ENCODE measurements around the gene GLRX3. TPM values are rescaled to one million over a fixed set of nuclear protein-coding genes. Genes with fewer than 3 reads are reported as not detected.

GLRX3 gene
- total and polyA plus RNA-seq, 10 of the 15 experiments (the other 5 are each of a cell fraction or from before 2014, with no cell fraction given): 94.7 to 209 (median 131) TPM

DNA sequence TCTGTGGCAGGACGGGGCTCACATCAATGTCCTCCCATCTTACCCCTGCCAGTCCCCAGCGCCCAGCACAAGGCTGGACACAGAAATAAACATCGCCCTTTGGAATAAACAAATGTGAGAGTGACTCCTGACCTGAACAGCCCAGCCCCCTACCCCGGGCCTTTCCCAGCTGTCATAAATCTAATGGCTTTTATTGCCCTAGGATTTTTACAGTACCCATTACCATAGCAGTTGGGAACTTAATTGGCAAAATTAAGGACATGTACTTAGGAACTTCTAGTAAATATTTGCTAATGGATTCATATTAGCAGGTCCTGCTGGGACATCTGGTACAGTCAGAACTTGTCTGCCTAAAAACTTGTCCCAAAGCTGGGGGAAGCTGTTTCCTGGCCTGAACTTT lies 76.6 kb downstream of the GLRX3 start:
- Histone ChIP-seq H3K4me2 (ENCODE audit: control insufficient read depth, insufficient read depth) (no peak overlapping the region), H2AFZ (ENCODE audit: control insufficient read depth, low read depth, low read length) (no peak overlapping the region), H3K36me3 (ENCODE audit: control insufficient read depth in 2 of 2, insufficient read depth in 2 of 2, low read length in 1 of 2) (no peaks in the 10 kb centered on the region), H3K27ac (ENCODE audit: control insufficient read depth, insufficient read depth) (no peak overlapping the region), H3K79me2 (ENCODE audit: control insufficient read depth, insufficient read depth, low read length) (no peaks in the 10 kb centered on the region), H3K4me1 (ENCODE audit: control insufficient read depth, insufficient read depth, low read length) (no peaks in the 10 kb centered on the region), H4K20me1 (ENCODE audit: control insufficient read depth, insufficient read depth) (no peaks in the 10 kb centered on the region), H3K9me3 (replicated peaks; ENCODE audit: control insufficient read depth, insufficient read depth, low read length) (no peaks in the 10 kb centered on the region; the same call in 2 of the 3 replicates), H3K4me3 (no peak overlapping the region), H3K9ac (ENCODE audit: control insufficient read depth, insufficient read depth, low read length) (no peak overlapping the region), H3K27me3 (replicated peaks in 1 of 2; ENCODE audit: control insufficient read depth in 2 of 2, insufficient read depth in 2 of 2, low read length in 1 of 2) (no peaks in the 10 kb centered on the region)
- ATAC-seq (no peak), FAIRE-seq (no peak), DNase-seq (ENCODE audit: low read depth, low spot score) (no peak)
- ChIA-PET SMC1A (ENCODE audit: uncharacterized antibody, unreplicated experiment) (no interaction called here), CTCF (no interaction called here), RAD21 (ENCODE audit: unreplicated experiment) (no interaction called here), POLR2A (no interaction called here)
- intact Hi-C loops (cut with micrococcal nuclease; ENCODE audit: unreplicated experiment) (no loop called here), in situ Hi-C loops (cut with MboI) (no loop called here)
- WGBS (ENCODE audit: insufficient coverage, insufficient replicate concordance, low lambda C conversion rate, missing lambda C conversion rate): 36% methylated on average over 4 of the region's 4 CpGs
- BruUV-seq (replicated peaks): no TSS peak
- no peak for TF ChIP-seq STAT1 (conservative IDR thresholded peaks at IDR 0.05)

DNA sequence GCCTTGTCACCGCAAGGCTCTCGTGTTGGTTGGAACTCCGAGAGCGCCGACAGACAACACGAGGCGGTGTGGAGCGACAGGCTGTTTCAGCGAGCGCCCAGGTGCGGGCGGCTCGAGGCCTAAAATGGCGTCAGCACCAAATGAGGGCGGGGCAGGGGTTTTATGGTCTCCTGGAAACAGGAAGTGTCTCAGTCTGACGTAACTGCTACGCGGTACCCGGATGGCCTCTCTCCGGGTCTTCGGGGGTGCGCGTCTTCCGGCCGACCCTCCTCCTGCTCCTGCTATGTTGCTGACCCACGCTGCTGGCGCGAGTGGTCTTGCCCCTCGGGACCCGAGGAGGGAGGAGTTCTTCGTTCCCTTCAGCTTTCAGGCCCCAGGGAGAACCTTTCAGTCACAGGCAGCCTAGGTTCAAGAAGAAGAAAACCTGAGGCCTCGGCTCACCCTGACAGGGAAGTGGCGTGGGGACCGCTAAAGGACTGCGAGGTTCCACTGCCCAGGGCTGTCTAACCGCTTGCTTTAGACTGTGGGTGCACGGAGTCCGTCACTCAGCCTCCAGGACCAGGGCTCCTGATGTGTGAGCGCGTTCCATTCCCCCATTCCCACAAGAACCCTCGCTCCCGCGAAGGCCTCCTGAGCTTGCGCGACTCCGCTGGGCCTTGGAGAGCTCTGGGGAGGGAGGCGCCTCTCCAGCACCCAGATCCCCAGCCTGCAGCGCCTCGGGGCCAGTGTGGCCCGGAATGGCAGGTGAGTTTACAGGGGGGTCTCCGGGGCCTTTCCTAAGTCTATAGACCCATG lies 77.3 kb downstream of the GLRX3 start:
- no peak for ATAC-seq
- no peak overlapping the region for H2AFZ ChIP-seq (ENCODE audit: control insufficient read depth, low read depth, low read length)
- no peaks in the 10 kb centered on the region for H3K27me3 ChIP-seq (replicated peaks in 1 of 2; ENCODE audit: control insufficient read depth in 2 of 2, insufficient read depth in 2 of 2, low read length in 1 of 2)
- no peaks in the 10 kb centered on the region for H3K79me2 ChIP-seq (ENCODE audit: control insufficient read depth, insufficient read depth, low read length)
- H4K20me1 ChIP-seq (ENCODE audit: control insufficient read depth, insufficient read depth): no peaks in the 10 kb centered on the region
- no peak for DNase-seq (ENCODE audit: low read depth, low spot score)
- SMC1A ChIA-PET (ENCODE audit: uncharacterized antibody, unreplicated experiment): no interaction called here
- no peaks in the 10 kb centered on the region for H3K4me1 ChIP-seq (ENCODE audit: control insufficient read depth, insufficient read depth, low read length)
- H3K4me2 ChIP-seq (ENCODE audit: control insufficient read depth, insufficient read depth): no peak overlapping the region
- no peak for FAIRE-seq
- intact Hi-C loops (cut with micrococcal nuclease; ENCODE audit: unreplicated experiment): no loop called here
- no peaks in the 10 kb centered on the region; the same call in 2 of the 3 replicates for H3K9me3 ChIP-seq (replicated peaks; ENCODE audit: control insufficient read depth, insufficient read depth, low read length)
- 70% methylated on average over 48 of the region's 51 CpGs for WGBS (ENCODE audit: insufficient coverage, insufficient replicate concordance, low lambda C conversion rate, missing lambda C conversion rate)
- H3K27ac ChIP-seq (ENCODE audit: control insufficient read depth, insufficient read depth): no peak overlapping the region
- POLR2A ChIA-PET: no interaction called here
- in situ Hi-C loops (cut with MboI): no loop called here
- no peaks in the 10 kb centered on the region for H3K36me3 ChIP-seq (ENCODE audit: control insufficient read depth in 2 of 2, insufficient read depth in 2 of 2, low read length in 1 of 2)
- H3K9ac ChIP-seq (ENCODE audit: control insufficient read depth, insufficient read depth, low read length): no peak overlapping the region
- RAD21 ChIA-PET (ENCODE audit: unreplicated experiment): no interaction called here
- H3K4me3 ChIP-seq: no peak overlapping the region
- CTCF ChIA-PET: interaction anchor here (0.6 kb wide), 1 partner anchor 753 kb away, joined by 3 read pairs; no protein-coding TSS in a partner anchor
- no TSS peak for BruUV-seq (replicated peaks)
- TF ChIP-seq, protein P1, sequence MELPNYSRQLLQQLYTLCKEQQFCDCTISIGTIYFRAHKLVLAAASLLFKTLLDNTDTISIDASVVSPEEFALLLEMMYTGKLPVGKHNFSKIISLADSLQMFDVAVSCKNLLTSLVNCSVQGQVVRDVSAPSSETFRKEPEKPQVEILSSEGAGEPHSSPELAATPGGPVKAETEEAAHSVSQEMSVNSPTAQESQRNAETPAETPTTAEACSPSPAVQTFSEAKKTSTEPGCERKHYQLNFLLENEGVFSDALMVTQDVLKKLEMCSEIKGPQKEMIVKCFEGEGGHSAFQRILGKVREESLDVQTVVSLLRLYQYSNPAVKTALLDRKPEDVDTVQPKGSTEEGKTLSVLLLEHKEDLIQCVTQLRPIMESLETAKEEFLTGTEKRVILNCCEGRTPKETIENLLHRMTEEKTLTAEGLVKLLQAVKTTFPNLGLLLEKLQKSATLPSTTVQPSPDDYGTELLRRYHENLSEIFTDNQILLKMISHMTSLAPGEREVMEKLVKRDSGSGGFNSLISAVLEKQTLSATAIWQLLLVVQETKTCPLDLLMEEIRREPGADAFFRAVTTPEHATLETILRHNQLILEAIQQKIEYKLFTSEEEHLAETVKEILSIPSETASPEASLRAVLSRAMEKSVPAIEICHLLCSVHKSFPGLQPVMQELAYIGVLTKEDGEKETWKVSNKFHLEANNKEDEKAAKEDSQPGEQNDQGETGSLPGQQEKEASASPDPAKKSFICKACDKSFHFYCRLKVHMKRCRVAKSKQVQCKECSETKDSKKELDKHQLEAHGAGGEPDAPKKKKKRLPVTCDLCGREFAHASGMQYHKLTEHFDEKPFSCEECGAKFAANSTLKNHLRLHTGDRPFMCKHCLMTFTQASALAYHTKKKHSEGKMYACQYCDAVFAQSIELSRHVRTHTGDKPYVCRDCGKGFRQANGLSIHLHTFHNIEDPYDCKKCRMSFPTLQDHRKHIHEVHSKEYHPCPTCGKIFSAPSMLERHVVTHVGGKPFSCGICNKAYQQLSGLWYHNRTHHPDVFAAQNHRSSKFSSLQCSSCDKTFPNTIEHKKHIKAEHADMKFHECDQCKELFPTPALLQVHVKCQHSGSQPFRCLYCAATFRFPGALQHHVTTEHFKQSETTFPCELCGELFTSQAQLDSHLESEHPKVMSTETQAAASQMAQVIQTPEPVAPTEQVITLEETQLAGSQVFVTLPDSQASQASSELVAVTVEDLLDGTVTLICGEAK (IDR thresholded peaks at IDR 0.05; ENCODE audit: borderline replicate concordance): no peak
- TF ChIP-seq BRCA1 (IDR thresholded peaks at IDR 0.05; ENCODE audit: low read depth, low read length): no peak
- no peak for TF ChIP-seq PAX5 (IDR thresholded peaks at IDR 0.05; ENCODE audit: borderline replicate concordance, low read depth, low read length)
- TF ChIP-seq HDAC2 (IDR thresholded peaks at IDR 0.05): no peak
- no peak for TF ChIP-seq GABPA (IDR thresholded peaks at IDR 0.05; ENCODE audit: low read depth)
- no peak for TF ChIP-seq RUNX3 (IDR thresholded peaks at IDR 0.05; ENCODE audit: low read length)
- no peak for TF ChIP-seq NBN (IDR thresholded peaks at IDR 0.05)
- no peak for TF ChIP-seq TCF3 (IDR thresholded peaks at IDR 0.05; ENCODE audit: borderline replicate concordance, insufficient read depth, low read depth, low read length)
- TF ChIP-seq, protein P2, sequence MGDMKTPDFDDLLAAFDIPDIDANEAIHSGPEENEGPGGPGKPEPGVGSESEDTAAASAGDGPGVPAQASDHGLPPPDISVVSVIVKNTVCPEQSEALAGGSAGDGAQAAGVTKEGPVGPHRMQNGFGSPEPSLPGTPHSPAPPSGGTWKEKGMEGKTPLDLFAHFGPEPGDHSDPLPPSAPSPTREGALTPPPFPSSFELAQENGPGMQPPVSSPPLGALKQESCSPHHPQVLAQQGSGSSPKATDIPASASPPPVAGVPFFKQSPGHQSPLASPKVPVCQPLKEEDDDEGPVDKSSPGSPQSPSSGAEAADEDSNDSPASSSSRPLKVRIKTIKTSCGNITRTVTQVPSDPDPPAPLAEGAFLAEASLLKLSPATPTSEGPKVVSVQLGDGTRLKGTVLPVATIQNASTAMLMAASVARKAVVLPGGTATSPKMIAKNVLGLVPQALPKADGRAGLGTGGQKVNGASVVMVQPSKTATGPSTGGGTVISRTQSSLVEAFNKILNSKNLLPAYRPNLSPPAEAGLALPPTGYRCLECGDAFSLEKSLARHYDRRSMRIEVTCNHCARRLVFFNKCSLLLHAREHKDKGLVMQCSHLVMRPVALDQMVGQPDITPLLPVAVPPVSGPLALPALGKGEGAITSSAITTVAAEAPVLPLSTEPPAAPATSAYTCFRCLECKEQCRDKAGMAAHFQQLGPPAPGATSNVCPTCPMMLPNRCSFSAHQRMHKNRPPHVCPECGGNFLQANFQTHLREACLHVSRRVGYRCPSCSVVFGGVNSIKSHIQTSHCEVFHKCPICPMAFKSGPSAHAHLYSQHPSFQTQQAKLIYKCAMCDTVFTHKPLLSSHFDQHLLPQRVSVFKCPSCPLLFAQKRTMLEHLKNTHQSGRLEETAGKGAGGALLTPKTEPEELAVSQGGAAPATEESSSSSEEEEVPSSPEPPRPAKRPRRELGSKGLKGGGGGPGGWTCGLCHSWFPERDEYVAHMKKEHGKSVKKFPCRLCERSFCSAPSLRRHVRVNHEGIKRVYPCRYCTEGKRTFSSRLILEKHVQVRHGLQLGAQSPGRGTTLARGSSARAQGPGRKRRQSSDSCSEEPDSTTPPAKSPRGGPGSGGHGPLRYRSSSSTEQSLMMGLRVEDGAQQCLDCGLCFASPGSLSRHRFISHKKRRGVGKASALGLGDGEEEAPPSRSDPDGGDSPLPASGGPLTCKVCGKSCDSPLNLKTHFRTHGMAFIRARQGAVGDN (IDR thresholded peaks at IDR 0.05): no peak
